Measurements from ENCODE around the gene OCEL1.

Gene OCEL1

DNA sequence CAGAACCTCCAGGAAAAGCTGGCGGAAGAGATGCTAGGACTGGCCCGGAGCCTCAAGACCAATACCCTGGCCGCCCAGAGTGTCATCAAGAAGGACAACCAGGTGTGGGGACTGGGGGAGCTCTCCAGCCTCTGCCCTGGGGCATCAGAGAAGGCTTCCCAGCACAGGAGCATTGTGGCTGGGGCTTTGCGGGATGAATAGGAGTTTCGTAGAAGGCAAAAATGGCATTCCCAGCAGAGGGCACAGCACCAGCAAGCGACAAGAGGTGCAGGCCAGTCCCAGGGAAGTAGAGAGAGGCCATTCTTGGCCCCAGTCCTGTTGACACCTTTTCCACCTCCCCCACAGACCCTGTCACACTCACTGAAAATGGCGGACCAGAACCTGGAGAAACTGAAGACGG, 6.7 kb upstream of the OCEL1 start:
- TF ChIP-seq, protein P1, sequence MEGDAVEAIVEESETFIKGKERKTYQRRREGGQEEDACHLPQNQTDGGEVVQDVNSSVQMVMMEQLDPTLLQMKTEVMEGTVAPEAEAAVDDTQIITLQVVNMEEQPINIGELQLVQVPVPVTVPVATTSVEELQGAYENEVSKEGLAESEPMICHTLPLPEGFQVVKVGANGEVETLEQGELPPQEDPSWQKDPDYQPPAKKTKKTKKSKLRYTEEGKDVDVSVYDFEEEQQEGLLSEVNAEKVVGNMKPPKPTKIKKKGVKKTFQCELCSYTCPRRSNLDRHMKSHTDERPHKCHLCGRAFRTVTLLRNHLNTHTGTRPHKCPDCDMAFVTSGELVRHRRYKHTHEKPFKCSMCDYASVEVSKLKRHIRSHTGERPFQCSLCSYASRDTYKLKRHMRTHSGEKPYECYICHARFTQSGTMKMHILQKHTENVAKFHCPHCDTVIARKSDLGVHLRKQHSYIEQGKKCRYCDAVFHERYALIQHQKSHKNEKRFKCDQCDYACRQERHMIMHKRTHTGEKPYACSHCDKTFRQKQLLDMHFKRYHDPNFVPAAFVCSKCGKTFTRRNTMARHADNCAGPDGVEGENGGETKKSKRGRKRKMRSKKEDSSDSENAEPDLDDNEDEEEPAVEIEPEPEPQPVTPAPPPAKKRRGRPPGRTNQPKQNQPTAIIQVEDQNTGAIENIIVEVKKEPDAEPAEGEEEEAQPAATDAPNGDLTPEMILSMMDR (IDR thresholded peaks at IDR 0.05; ENCODE audit: low read depth, low read length): no peak

DNA sequence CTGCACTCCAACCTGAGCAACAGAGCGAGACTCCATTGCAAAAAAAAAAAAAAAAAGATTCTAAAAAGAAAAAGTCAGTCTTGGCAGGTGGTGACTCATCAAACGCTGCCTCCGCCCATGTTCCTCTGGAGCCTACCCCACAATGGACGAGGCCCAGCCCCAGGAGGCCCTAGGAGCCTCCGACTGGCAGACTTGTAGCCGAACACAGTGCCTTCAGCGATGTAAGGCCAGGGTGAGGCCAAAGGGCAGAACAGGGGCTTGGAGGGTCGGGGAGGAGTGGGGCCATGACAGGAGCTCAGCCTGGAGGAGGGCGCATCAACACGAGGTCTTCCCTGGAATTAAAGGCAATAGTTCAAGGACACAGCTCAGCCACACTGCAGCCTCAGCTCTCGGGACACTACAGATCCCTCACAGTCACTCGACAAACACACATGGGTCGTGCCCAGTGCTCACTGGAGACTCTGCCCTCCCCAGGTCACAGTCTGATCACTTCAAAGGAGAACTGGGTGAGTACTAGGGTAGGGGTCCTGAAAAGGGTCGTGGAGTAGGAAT, 5.7 kb upstream of the OCEL1 start:
- Histone ChIP-seq H3K27ac (no peak overlapping the region), H3K27me3 (ENCODE audit: insufficient read depth, low read depth, severe bottlenecking) (no peaks in the 10 kb centered on the region)

More for the DNA sequence above, 6.7 kb upstream of the OCEL1 start:
- no peak for DNase-seq
- H3K27ac ChIP-seq: no peak overlapping the region
- H3K9me3 ChIP-seq (ENCODE audit: severe bottlenecking): no peaks in the 10 kb centered on the region
- no peak overlapping the region for H3K4me3 ChIP-seq (ENCODE audit: low read depth, low read length)
- no peaks in the 10 kb centered on the region for H3K27me3 ChIP-seq (ENCODE audit: insufficient read depth, low read depth, severe bottlenecking)
- peaks cover 13% of the 10 kb centered on the region for H3K36me3 ChIP-seq

DNA sequence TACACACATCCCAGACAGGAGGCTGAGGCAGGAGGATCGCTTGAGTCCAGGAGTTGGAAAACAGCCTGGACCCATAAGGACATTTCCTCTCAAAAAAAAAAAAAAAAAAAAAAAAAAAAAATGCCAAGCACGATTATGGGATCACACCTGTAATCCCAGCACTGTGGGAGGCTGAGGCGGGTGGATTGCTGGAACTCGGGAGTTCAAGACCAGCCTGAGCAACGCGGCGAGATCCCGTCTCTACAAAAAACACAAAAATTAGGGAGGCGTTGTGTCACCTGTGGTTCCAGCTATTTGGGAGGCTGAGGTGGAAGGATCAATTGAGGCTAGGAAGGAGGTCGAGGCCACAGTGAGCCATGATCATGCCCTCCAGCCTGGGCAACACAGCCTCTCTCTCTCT, 973 bp upstream of the OCEL1 start:
- no peaks in the 10 kb centered on the region for H3K9me3 ChIP-seq (ENCODE audit: severe bottlenecking)
- no peak for DNase-seq
- TF ChIP-seq, protein P1 (IDR thresholded peaks at IDR 0.05; ENCODE audit: low read depth, low read length): no peak
- H3K4me3 ChIP-seq (ENCODE audit: low read depth, low read length): no peak overlapping the region
- no peak overlapping the region for H3K27ac ChIP-seq
- H3K27me3 ChIP-seq (ENCODE audit: insufficient read depth, low read depth, severe bottlenecking): no peaks in the 10 kb centered on the region
- H3K36me3 ChIP-seq: peaks cover 20% of the 10 kb centered on the region

More for the DNA sequence above, 5.7 kb upstream of the OCEL1 start:
- TF ChIP-seq, protein P1 (IDR thresholded peaks at IDR 0.05; ENCODE audit: low read depth, low read length): no peak
- Histone ChIP-seq H3K4me3 (ENCODE audit: low read depth, low read length) (no peak overlapping the region), H3K36me3 (peaks cover 13% of the 10 kb centered on the region), H3K9me3 (ENCODE audit: severe bottlenecking) (no peaks in the 10 kb centered on the region)
- no peak for DNase-seq

DNA sequence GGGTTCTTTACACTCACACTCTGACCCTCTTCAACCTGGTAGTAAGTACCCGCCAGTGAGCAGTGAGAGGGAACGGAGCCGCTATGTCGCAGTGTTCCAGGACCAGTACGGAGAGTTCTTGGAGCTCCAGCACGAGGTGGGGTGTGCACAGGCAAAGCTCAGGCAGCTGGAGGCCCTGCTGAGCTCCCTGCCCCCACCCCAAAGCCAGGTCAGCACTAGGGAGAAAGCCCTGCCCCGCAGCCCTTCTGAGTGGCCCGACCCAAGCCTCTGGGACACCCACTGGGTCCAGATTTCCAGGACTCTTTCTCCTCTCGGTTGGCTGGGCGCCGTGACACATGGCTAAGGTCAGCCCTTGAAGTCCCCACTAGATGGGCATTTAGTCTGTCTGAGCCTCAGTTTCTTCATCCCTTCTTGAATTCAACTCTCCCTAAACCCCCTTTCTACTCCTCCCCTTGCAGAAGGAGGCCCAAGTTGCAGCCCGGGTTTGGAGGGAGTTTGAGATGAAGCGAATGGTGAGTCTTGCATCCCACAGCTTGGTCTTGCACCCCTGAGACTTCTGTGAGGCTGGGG, 1.9 kb downstream of the OCEL1 start:
- peaks cover 47% of the 10 kb centered on the region for H3K36me3 ChIP-seq
- H3K9me3 ChIP-seq (ENCODE audit: severe bottlenecking): no peaks in the 10 kb centered on the region
- H3K4me3 ChIP-seq (ENCODE audit: low read depth, low read length): no peak overlapping the region
- peak; percentile 57 for DNase-seq
- peak overlapping the region; percentile 22; the same call in 1 of the 2 replicates for H3K27ac ChIP-seq
- TF ChIP-seq, protein P1 (IDR thresholded peaks at IDR 0.05; ENCODE audit: low read depth, low read length): no peak
- H3K27me3 ChIP-seq (ENCODE audit: insufficient read depth, low read depth, severe bottlenecking): no peaks in the 10 kb centered on the region

DNA sequence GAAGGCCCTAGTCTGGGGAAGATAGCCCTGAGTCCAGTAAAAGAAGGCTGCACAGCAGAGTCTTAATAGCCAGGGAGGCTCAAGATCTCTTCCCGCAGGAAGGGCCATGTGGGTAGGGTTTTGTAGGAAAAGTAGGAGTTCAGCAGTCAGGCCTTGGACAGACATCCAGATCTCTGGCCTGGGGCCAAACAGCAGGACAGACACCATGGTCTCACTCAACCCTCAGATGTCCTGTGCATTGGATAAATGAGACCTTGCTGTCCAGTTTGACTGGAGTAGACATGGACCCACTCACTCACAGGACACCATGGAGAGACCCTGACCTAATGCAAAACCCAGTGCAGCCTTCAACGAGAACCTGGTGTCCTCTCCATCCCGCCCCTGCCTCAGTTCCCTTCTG, 3.9 kb downstream of the OCEL1 start:
- Histone ChIP-seq H3K36me3 (peaks cover 67% of the 10 kb centered on the region), H3K9me3 (ENCODE audit: severe bottlenecking) (no peaks in the 10 kb centered on the region), H3K27ac (no peak overlapping the region), H3K27me3 (ENCODE audit: insufficient read depth, low read depth, severe bottlenecking) (no peaks in the 10 kb centered on the region), H3K4me3 (ENCODE audit: low read depth, low read length) (no peak overlapping the region)
- TF ChIP-seq, protein P1 (IDR thresholded peaks at IDR 0.05; ENCODE audit: low read depth, low read length): no peak
- DNase-seq: no peak

DNA sequence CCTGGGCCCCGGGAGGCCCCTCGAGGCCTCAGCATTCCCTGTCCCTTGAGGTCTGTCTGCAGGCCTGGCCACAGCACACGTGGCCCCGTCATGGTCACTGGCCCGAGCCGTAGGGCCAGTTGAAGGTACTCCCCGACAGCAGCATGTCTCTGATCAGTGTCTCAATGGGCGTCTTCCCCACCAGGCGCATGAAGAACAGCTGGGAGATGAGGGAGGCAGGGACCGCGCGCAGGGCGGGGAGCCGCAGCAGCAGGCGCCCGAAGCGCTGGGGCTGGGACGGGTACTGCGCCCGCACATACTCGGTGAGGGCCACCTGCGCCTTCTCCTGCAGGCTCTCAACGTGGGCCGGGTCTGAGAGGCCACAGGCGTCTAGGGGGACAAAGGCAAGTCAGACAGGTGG, 6.2 kb downstream of the OCEL1 start:
- Histone ChIP-seq H3K27ac (no peak overlapping the region), H3K36me3 (peaks cover 84% of the 10 kb centered on the region), H3K27me3 (ENCODE audit: insufficient read depth, low read depth, severe bottlenecking) (no peaks in the 10 kb centered on the region), H3K4me3 (ENCODE audit: low read depth, low read length) (no peak overlapping the region), H3K9me3 (ENCODE audit: severe bottlenecking) (no peaks in the 10 kb centered on the region)
- TF ChIP-seq, protein P1 (IDR thresholded peaks at IDR 0.05; ENCODE audit: low read depth, low read length): no peak
- no peak for DNase-seq
